Fibroblast of villous mesenchyme (primary cell): ENCODE measurements around the gene RAB3IL1. TPM values are rescaled to one million over a fixed set of nuclear protein-coding genes. Genes with fewer than 3 reads are reported as not detected.
A peak's percentile ranks its signal among the peaks of the same experiment; 100 is the strongest.

Source experiments
- DNase-seq: peaks from one replicate; pipeline ENCODE4 v3.0.0-alpha.2; 2010; ENCODE audit warnings: low read depth
- H3K4me3 ChIP-seq: 2 replicates; pipeline ENCODE4 v1.5.1; 2011; ENCODE audit warnings: low read depth, mild to moderate bottlenecking, low read length
- total RNA-seq: library from RNA; depleted of rRNA; stranded (reverse); fragments of >200 nt; gene quantifications from 2 replicates; pipeline ENCODE4 v1.2.3, GENCODE V29; 2012
- TF ChIP-seq, protein P1 (sequence below): IDR thresholded peaks from 2 replicates; pipeline ENCODE4 v1.5.1; 2012; ENCODE audit warnings: low read depth, mild to moderate bottlenecking, low read length; ENCODE audit not compliant: insufficient read depth

Gene RAB3IL1
- total RNA-seq, 1 donor: 6.9 TPM

DNA sequence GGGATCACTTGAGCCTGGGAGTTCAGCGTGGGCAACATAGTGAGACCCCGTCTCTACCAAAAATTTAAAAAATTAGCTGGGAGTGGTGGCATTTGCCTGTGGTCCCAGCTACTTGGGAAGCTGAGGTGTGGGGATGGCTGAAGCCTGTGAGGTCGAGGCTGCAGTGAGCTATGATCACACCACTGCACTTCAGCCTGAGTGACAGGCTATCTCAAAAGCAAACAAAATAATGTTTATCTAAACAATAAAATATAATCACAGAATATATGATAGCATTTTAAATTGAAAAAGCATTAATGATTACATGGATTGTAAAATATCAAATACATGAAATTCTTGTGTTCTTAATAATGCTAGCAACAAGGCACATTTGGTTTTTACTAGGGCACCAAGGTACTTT lies 35.5 kb upstream of the RAB3IL1 start:
- no peak for DNase-seq
- TF ChIP-seq, protein P1, sequence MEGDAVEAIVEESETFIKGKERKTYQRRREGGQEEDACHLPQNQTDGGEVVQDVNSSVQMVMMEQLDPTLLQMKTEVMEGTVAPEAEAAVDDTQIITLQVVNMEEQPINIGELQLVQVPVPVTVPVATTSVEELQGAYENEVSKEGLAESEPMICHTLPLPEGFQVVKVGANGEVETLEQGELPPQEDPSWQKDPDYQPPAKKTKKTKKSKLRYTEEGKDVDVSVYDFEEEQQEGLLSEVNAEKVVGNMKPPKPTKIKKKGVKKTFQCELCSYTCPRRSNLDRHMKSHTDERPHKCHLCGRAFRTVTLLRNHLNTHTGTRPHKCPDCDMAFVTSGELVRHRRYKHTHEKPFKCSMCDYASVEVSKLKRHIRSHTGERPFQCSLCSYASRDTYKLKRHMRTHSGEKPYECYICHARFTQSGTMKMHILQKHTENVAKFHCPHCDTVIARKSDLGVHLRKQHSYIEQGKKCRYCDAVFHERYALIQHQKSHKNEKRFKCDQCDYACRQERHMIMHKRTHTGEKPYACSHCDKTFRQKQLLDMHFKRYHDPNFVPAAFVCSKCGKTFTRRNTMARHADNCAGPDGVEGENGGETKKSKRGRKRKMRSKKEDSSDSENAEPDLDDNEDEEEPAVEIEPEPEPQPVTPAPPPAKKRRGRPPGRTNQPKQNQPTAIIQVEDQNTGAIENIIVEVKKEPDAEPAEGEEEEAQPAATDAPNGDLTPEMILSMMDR: no peak

DNA sequence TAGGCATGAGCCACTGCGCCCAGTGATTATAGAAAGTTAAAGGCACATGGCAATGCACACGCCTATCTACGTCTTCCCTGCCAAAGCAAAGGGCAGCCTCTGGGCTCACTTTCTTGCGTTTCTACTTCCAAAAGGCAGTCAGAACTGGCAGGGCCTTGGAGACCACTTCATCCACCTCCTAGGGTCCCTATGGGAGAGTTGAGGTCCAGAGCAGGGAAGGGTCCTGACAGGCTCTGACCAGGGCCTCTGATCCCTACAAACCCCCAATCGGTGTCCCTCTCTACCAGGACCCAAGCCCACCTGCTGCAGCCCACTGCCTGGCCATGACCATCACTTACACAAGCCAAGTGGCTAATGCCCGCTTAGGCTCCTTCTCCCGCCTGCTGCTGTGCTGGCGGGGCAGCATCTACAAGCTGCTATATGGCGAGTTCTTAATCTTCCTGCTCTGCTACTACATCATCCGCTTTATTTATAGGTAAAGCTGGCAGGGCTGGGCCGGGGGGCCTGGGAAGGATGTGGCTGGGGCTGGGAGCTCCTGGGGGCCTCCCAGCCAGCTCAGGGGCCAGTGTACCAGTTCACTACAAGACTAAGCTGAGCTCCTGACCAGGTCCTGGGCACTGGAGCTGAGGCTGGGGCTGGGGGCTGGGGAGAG lies 34.2 kb upstream of the RAB3IL1 start:
- no peak overlapping the region for H3K4me3 ChIP-seq
- DNase-seq: no peak
- TF ChIP-seq, protein P1: no peak

More for the DNA sequence above, 35.5 kb upstream of the RAB3IL1 start:
- H3K4me3 ChIP-seq: no peak overlapping the region

DNA sequence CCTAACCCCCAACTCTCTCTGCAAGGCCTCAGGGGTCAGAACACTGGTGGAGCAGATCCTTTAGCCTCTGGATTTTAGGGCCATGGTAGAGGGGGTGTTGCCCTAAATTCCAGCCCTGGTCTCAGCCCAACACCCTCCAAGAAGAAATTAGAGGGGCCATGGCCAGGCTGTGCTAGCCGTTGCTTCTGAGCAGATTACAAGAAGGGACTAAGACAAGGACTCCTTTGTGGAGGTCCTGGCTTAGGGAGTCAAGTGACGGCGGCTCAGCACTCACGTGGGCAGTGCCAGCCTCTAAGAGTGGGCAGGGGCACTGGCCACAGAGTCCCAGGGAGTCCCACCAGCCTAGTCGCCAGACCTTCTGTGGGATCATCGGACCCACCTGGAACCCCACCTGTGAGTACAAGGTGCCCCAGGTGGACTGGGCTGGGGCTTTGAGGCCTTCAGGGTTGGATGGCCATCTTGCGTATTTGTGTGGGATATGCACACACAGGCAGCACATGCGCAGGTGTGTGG lies 32.7 kb upstream of the RAB3IL1 start, which contains the start of gene BEST1:
Gene BEST1, plus strand, starts transcription at position 317 of the 513 bp plus-strand sequence. CDS start 1,456 bp downstream, outside the sequence.
- H3K4me3 ChIP-seq: peak within 1 kb of the TSS; percentile 18
- TF ChIP-seq, protein P1: no peak

DNA sequence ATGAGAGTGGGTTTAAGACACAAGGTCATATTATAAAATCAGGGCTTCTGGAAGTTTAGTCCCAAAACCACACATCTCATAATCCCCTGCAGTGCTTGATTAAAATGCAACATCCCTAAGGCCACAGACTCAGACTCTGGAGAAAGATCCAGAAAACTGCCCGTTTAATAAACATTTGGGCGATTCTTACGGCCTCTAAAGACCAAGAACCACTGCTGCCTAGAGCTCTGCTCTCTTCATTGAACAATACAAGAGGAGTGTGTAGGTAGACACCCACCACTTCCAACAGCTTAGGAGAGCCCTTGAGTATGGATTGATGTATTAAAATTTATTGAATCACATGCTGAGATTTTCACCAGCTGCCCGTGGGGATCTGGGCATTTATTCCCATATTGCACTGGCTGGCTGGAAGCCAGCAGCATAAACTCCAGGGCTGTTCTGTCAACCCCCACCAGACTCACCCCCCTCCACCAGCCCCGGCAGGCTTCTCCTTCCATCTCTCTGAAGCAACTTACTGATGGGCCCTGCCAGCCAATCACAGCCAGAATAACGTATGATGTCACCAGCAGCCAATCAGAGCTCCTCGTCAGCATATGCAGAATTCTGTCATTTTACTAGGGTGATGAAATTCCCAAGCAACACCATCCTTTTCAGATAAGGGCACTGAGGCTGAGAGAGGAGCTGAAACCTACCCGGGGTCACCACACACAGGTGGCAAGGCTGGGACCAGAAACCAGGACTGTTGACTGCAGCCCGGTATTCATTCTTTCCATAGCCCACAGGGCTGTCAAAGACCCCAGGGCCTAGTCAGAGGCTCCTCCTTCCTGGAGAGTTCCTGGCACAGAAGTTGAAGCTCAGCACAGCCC lies 32.0 kb upstream of the RAB3IL1 start:
- peak overlapping the region; percentile 18 for H3K4me3 ChIP-seq
- TF ChIP-seq, protein P1: no peak
- DNase-seq: peak; percentile 99

More for the DNA sequence above, 32.7 kb upstream of the RAB3IL1 start, which contains the start of gene BEST1:
- DNase-seq: no peak

DNA sequence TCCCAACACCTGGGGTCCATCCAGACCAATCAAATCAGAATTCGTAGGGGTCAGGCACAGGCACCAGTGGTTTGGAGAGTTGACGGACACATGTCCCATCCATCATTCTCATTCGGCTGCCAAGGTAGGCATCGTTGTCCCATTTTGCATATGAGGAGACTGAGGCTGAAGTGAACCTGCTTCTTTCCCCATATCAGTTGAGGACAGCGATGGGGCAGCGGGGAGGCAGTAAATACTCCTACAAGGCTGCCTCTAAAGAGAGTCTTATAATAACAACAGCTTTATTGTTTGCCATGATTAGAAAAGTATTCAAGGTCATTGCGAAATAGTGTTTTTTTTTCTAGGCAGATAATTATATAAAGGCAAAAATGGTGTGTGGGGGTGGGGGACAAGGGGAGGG lies 31.1 kb upstream of the RAB3IL1 start:
- no peak for DNase-seq
- TF ChIP-seq, protein P1: no peak
- H3K4me3 ChIP-seq: no peak overlapping the region

DNA sequence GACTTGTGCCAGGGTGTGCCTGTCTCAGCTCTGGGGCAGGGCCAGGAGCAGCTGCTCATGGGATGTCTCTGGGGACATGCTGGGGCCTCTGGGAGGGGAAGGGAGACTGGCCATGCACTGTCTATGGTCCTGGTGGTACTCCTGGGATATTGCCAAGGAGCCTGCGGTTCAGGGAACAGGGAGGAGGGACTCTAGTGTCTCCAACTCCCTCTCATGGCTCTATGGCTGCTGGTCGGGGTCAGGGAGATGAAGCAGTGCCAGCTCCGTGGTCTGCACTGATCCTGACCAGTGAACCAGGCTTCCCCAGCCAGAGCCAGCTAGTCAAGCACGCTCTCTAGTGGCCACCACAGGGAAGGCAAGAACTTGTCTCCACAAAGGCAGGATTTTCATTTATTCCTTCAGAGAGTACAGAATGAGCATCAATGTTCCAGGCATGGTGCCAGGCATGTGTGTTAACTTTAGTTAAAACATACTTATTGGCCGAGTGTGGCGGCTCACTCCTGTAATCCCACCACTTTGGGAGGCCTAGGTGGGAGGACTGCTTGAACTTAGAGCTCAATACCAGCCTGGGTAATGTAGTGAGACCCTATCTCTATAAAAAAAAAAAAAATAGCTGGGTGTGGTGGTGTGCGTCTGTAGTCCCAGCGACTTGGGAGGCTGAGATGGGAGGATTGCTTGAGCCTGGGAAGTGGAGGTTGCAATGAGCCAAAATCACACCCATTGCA lies 30.3 kb upstream of the RAB3IL1 start:
- TF ChIP-seq, protein P1: peak; percentile 99
- no peak overlapping the region for H3K4me3 ChIP-seq
- peak; percentile 92 for DNase-seq
